Esophagus (tissue), 2 donors: ENCODE data around the gene TRIM6. TPM values are rescaled to one million over a fixed set of nuclear protein-coding genes. Genes with fewer than 3 reads are reported as not detected.
"Not testable (repeated sequence)": the region's sequence is repeated elsewhere in the genome, so short reads cannot be mapped to it uniquely, and the experiment has no call there.

ENCODE experiments used
- H3K27ac ChIP-seq, 2 donors: one replicate each; pipeline ENCODE4 v1.5.1; 2013; ENCODE audit warnings: low read depth in 2 of 2, mild to moderate bottlenecking in 2 of 2, inconsistent platforms in 1 of 2, low read length in 1 of 2, moderate library complexity in 1 of 2
- H3K27me3 ChIP-seq, 2 donors: one replicate each; pipeline ENCODE4 v1.6.1; 2013; ENCODE audit warnings: low read length in 2 of 2, control low read depth in 1 of 2, mild to moderate bottlenecking in 1 of 2; ENCODE audit not compliant: insufficient read depth in 2 of 2, control insufficient read depth in 1 of 2
- H3K36me3 ChIP-seq, 2 donors: one replicate each; pipeline ENCODE4 v1.6.1; 2013; ENCODE audit warnings: low read length in 1 of 2; ENCODE audit not compliant: control insufficient read depth in 2 of 2, insufficient read depth in 2 of 2
- H3K4me1 ChIP-seq, 2 donors: one replicate each; pipeline ENCODE4 v1.6.1; 2013; ENCODE audit warnings: low read length in 1 of 2; ENCODE audit not compliant: control insufficient read depth in 2 of 2, insufficient read depth in 2 of 2
- H3K4me3 ChIP-seq, 2 donors: one replicate each; pipeline ENCODE4 v1.5.1; 2013; ENCODE audit warnings: low read length in 2 of 2, mild to moderate bottlenecking in 2 of 2, low read depth in 1 of 2, moderate library complexity in 1 of 2
- H3K9me3 ChIP-seq, 2 donors: one replicate each; pipeline ENCODE4 v1.6.1; 2013; ENCODE audit warnings: mild to moderate bottlenecking in 2 of 2, low read depth in 1 of 2, low read length in 1 of 2, moderate library complexity in 1 of 2; ENCODE audit not compliant: control insufficient read depth in 2 of 2, insufficient read depth in 1 of 2
- WGBS, 2 donors: extraction: QIAGEN DNeasy Blood & Tissue Kit; methylation state at CpG; one replicate each; pipeline ENCODE4 v1.1.7; 2013; 5-methylcytosine and 5-hydroxymethylcytosine counted together
- polyA plus RNA-seq, 2 donors: library from polyadenylated mRNA; stranded (reverse); fragments of 200-250 nt; gene quantifications; one replicate each; pipeline ENCODE4 v1.2.3, GENCODE V29; 2013
- donor health status: healthy with polysubstance abuse.
- donor health status: Bipolar disorder and iron deficiency.

The TRIM6 gene
- polyA plus RNA-seq, 2 donors: 4.9 to 5.2 TPM

- Histone ChIP-seq H3K9me3 (no peaks in the 10 kb centered on the region), H3K27me3 (no peaks in the 10 kb centered on the region), H3K27ac (no peak overlapping the region), H3K36me3 (peaks cover 2 to 4% of the 10 kb centered on the region in 2 donors), H3K4me1 (no peaks in the 10 kb centered on the region), H3K4me3 (no peak overlapping the region)
- WGBS, 2 donors: 94% methylated on average over 3 of the region's 3 CpGs
Measured at GRCh38 chr11:5646139-5646538, 49.7 kb downstream of the TRIM6 start.

- 93 to 96% methylated on average over 4 of the region's 4 CpGs for WGBS, 2 donors
- H3K4me1 ChIP-seq: no peaks in the 10 kb centered on the region
- no peaks in the 10 kb centered on the region for H3K36me3 ChIP-seq
- H3K27me3 ChIP-seq: no peaks in the 10 kb centered on the region
- no peak overlapping the region for H3K4me3 ChIP-seq
- no peak overlapping the region for H3K27ac ChIP-seq
- no peaks in the 10 kb centered on the region for H3K9me3 ChIP-seq
Measured at GRCh38 chr11:5655474-5655873, 59.0 kb downstream of the TRIM6 start.

GRCh38 chr11:5656956-5657355 is 60.5 kb downstream of the TRIM6 start:
- WGBS, 2 donors: 94 to 98% methylated on average over 2 of the region's 2 CpGs

GRCh38 chr11:5658318-5658717 is 61.9 kb downstream of the TRIM6 start:
- no peak overlapping the region for H3K4me3 ChIP-seq
- H3K27me3 ChIP-seq: no peaks in the 10 kb centered on the region
- H3K36me3 ChIP-seq: no peaks in the 10 kb centered on the region
- no peaks in the 10 kb centered on the region for H3K4me1 ChIP-seq
- WGBS, 2 donors: 93 to 96% methylated on average over 5 of the region's 5 CpGs
- no peak overlapping the region for H3K27ac ChIP-seq
- no peaks in the 10 kb centered on the region for H3K9me3 ChIP-seq

More at GRCh38 chr11:5656956-5657355, 60.5 kb downstream of the TRIM6 start:
- H3K27ac ChIP-seq, H3K27me3 ChIP-seq, H3K4me1 ChIP-seq, H3K36me3 ChIP-seq, H3K9me3 ChIP-seq, H3K4me3 ChIP-seq: not testable (repeated sequence)

Other genes with a start within 250 kb of the TRIM6 start
- not detected for gene OR51B6, start 245.1 kb upstream of the TRIM6 start, polyA plus RNA-seq
- gene OR51M1, start 212.8 kb upstream of the TRIM6 start, polyA plus RNA-seq: not detected
- not detected for gene OR51Q1, start 174.5 kb upstream of the TRIM6 start, polyA plus RNA-seq
- not detected for gene OR51I1, start 155.1 kb upstream of the TRIM6 start, polyA plus RNA-seq
- not detected for gene OR51I2, start 147.3 kb upstream of the TRIM6 start, polyA plus RNA-seq
- gene OR52D1, start 108.0 kb upstream of the TRIM6 start, polyA plus RNA-seq: not detected
- not detected for gene UBQLN3, start 86.7 kb upstream of the TRIM6 start, polyA plus RNA-seq
- under 1 TPM; 0.15 to 0.49 TPM for gene UBQLNL, start 79.9 kb upstream of the TRIM6 start, polyA plus RNA-seq
- gene OR52H1, start 48.1 kb upstream of the TRIM6 start, polyA plus RNA-seq: not detected
- not detected for gene OR52B6, start 15.8 kb upstream of the TRIM6 start, polyA plus RNA-seq
- gene TRIM34, start 28.4 kb downstream of the TRIM6 start, polyA plus RNA-seq: 1 to 10 TPM; 2.5 to 2.6 TPM
- gene TRIM5, start 88.4 kb downstream of the TRIM6 start, polyA plus RNA-seq: 1 to 10 TPM; 5.8 to 6.7 TPM
- gene TRIM22, start 93.2 kb downstream of the TRIM6 start, polyA plus RNA-seq: 10 to 100 TPM; 13.4 to 18.3 TPM
- not detected for gene OR56B1, start 139.8 kb downstream of the TRIM6 start, polyA plus RNA-seq
- under 1 TPM in 1 of 2 donors, not detected in 1; 0.04 TPM for gene OR52N4, start 157.6 kb downstream of the TRIM6 start, polyA plus RNA-seq
- gene OR52N5, start 186.7 kb downstream of the TRIM6 start, polyA plus RNA-seq: not detected
- not detected for gene OR52N1, start 194.6 kb downstream of the TRIM6 start, polyA plus RNA-seq
- gene OR52N2, start 212.3 kb downstream of the TRIM6 start, polyA plus RNA-seq: not detected
- not detected for gene OR52E6, start 245.3 kb downstream of the TRIM6 start, polyA plus RNA-seq